ENCODE data around the gene HSFX4. TPM values are rescaled to one million over a fixed set of nuclear protein-coding genes. Genes with fewer than 3 reads are reported as not detected.

The HSFX4 gene
- total and polyA plus RNA-seq, 9 of the 15 experiments (the other 6 are each of a cell fraction or from before 2014, with no cell fraction given) = 0.10 to 0.24 (median 0.14) TPM; not detected in 6

- TF ChIP-seq ZNF407 (IDR thresholded peaks at IDR 0.05; ENCODE audit: low read depth) (no peak), ZBTB8A (IDR thresholded peaks at IDR 0.05; ENCODE audit: partially characterized antibody) (no peak), NRF1 (conservative IDR thresholded peaks at IDR 0.05 in 1 of 2, IDR thresholded peaks at IDR 0.05 in 1 of 2) (peak; percentile 49 to 54), SAP30 (IDR thresholded peaks at IDR 0.05; ENCODE audit: borderline replicate concordance, insufficient read depth, low read depth, low read length, poor library complexity, severe bottlenecking) (no peak), MEF2D (tag; conservative IDR thresholded peaks at IDR 0.05; ENCODE audit: low read depth) (no peak), KDM5B (IDR thresholded peaks at IDR 0.05; ENCODE audit: insufficient replicate concordance, low read depth, low read length) (no peak), PCBP1 (IDR thresholded peaks at IDR 0.05; ENCODE audit: low read depth, low read length, poor library complexity, severe bottlenecking) (no peak), ZKSCAN3 (CRISPR knock-in tag; IDR thresholded peaks at IDR 0.05) (no peak), TAF15 (IDR thresholded peaks at IDR 0.05; ENCODE audit: low read depth, low read length) (no peak), ARID3B (CRISPR knock-in tag; IDR thresholded peaks at IDR 0.05; ENCODE audit: borderline replicate concordance) (no peak), EZH2 (IDR thresholded peaks at IDR 0.05; ENCODE audit: borderline replicate concordance, low read depth, low read length) (no peak), TAL1 (IDR thresholded peaks at IDR 0.05) (no peak), RBFOX2 (IDR thresholded peaks at IDR 0.05; ENCODE audit: low read depth, low read length) (peak; percentile 64), CREM (IDR thresholded peaks at IDR 0.05; ENCODE audit: low read depth) (peak; percentile 51), ARID1B (IDR thresholded peaks at IDR 0.05) (peak; percentile 71), HDAC8 (tag; IDR thresholded peaks at IDR 0.05) (no peak), SREBF1 (IDR thresholded peaks at IDR 0.05; ENCODE audit: borderline replicate concordance, low read depth, low read length) (no peak)
Observed at GRCh38 chrX:149939905-149940673, 10.7 kb downstream of the HSFX4 start (continued).

Measured in K562 (cell line).